GM23338 (cell line): ENCODE data around the gene MRPS7. TPM values are rescaled to one million over a fixed set of nuclear protein-coding genes. Genes with fewer than 3 reads are reported as not detected.

Experiments used
- ATAC-seq: fragments of 200-7000 bp; cut with Tn5 transposase; 3 replicates; pipeline ENCODE4 v1.9.1; 2020
- DNase-seq: peaks from one replicate; pipeline ENCODE4 v3.0.0-alpha.2; 2015; ENCODE audit warnings: low spot score
- H2AFZ ChIP-seq: fragments of 200-600 bp; sonication (generic); 2 replicates; pipeline ENCODE4 v1.8.0; 2016; ENCODE audit warnings: antibody characterized with exemption, mild to moderate bottlenecking, moderate library complexity
- H3F3A ChIP-seq: fragments of 200-600 bp; sonication (generic); replicated peaks from 2 replicates; pipeline ENCODE4 v1.8.0; 2017; ENCODE audit warnings: antibody characterized with exemption, mixed run types, low read depth
- H3K27ac ChIP-seq: fragments of 200-600 bp; sonication (generic); 2 replicates; pipeline ENCODE4 v1.6.1; 2016; ENCODE audit warnings: low read depth
- H3K27me3 ChIP-seq: fragments of 200-600 bp; sonication (generic); 2 replicates; pipeline ENCODE4 v1.8.0; 2016; ENCODE audit warnings: mild to moderate bottlenecking, mixed run types, moderate library complexity; ENCODE audit not compliant: insufficient read depth
- H3K36me3 ChIP-seq: fragments of 200-600 bp; sonication (generic); 2 replicates; pipeline ENCODE4 v1.8.0; 2016; ENCODE audit warnings: mild to moderate bottlenecking; ENCODE audit not compliant: insufficient read depth
- H3K4me1 ChIP-seq: fragments of 200-600 bp; sonication (generic); 2 replicates; pipeline ENCODE4 v1.8.0; 2016; ENCODE audit warnings: mild to moderate bottlenecking, moderate library complexity; ENCODE audit not compliant: insufficient read depth
- H3K4me2 ChIP-seq: fragments of 200-600 bp; sonication (generic); 2 replicates; pipeline ENCODE4 v1.7.1; 2017; ENCODE audit warnings: mixed run types
- H3K4me3 ChIP-seq: fragments of 200-600 bp; sonication (generic); 2 replicates; pipeline ENCODE4 v1.6.1; 2016; ENCODE audit warnings: mixed run types
- H3K79me2 ChIP-seq: fragments of 200-600 bp; sonication (generic); replicated peaks from 2 replicates; pipeline ENCODE4 v1.8.0; 2017; ENCODE audit warnings: mild to moderate bottlenecking; ENCODE audit not compliant: insufficient read depth
- H3K9me2 ChIP-seq: fragments of 200-600 bp; sonication (generic); 2 replicates; pipeline ENCODE4 v1.8.0; 2017; ENCODE audit not compliant: insufficient read depth
- H4K20me1 ChIP-seq: fragments of 200-600 bp; sonication (generic); replicated peaks from 2 replicates; pipeline ENCODE4 v1.8.0; 2017; ENCODE audit warnings: mild to moderate bottlenecking; ENCODE audit not compliant: insufficient read depth
- H3K27ac Mint-ChIP-seq: 2 replicates; pipeline ENCODE4 v1.8.0; 2020; ENCODE audit warnings: inconsistent platforms, mild to moderate bottlenecking, moderate library complexity, mixed read lengths
- H3K27me3 Mint-ChIP-seq: 3 replicates; pipeline ENCODE4 v1.8.0; 2022; ENCODE audit warnings: low read depth, mild to moderate bottlenecking, moderate library complexity, mixed read lengths, inconsistent platforms; ENCODE audit not compliant: insufficient read depth, poor library complexity
- H3K36me3 Mint-ChIP-seq: 3 replicates; pipeline ENCODE4 v1.8.0; 2021; ENCODE audit warnings: low read depth, mild to moderate bottlenecking, inconsistent platforms, moderate library complexity, mixed read lengths
- H3K4me1 Mint-ChIP-seq: 3 replicates; pipeline ENCODE4 v1.8.0; 2020; ENCODE audit warnings: mild to moderate bottlenecking, inconsistent platforms, mixed read lengths
- H3K4me3 Mint-ChIP-seq: 3 replicates; pipeline ENCODE4 v1.8.0; 2021; ENCODE audit warnings: moderate library complexity, mild to moderate bottlenecking, inconsistent platforms, mixed read lengths
- H3K9me3 Mint-ChIP-seq: 3 replicates; pipeline ENCODE4 v1.8.0; 2020; ENCODE audit warnings: moderate library complexity, mild to moderate bottlenecking, inconsistent platforms, mixed read lengths
- CREB1 ChIP-seq: fragments of 250-450 bp; sonication (Bioruptor Pico); IDR thresholded peaks from 2 replicates; pipeline ENCODE4 v1.5.0; 2020; ENCODE audit warnings: low read depth, mild to moderate bottlenecking, moderate library complexity
- CTCF ChIP-seq, 2 experiments: fragments of 200-600 bp in 1 of 2; sonication (generic) in 1 of 2; conservative IDR thresholded peaks; 2 replicates each; pipeline versions ENCODE4 v1.5.1 to v1.6.1; 2016 to 2017; ENCODE audit warnings: antibody characterized with exemption in 2 of 2, low read depth in 2 of 2, mild to moderate bottlenecking in 2 of 2, moderate library complexity in 1 of 2
- ETS1 ChIP-seq: IDR thresholded peaks from 2 replicates; pipeline ENCODE4 v1.6.1; 2016; ENCODE audit warnings: antibody characterized with exemption
- EZH2 ChIP-seq: fragments of 200-600 bp; sonication (generic); IDR thresholded peaks from one replicate; pipeline ENCODE4 v1.8.0; 2017; ENCODE audit warnings: antibody characterized with exemption, mild to moderate bottlenecking, low read depth; ENCODE audit not compliant: unreplicated experiment
- EZH2phosphoT487 ChIP-seq: fragments of 200-600 bp; sonication (generic); IDR thresholded peaks from one replicate; pipeline ENCODE4 v1.8.1; 2018; ENCODE audit warnings: antibody characterized with exemption; ENCODE audit not compliant: unreplicated experiment
- JUNB ChIP-seq: IDR thresholded peaks from one replicate; pipeline ENCODE4 v1.6.1; 2016; ENCODE audit warnings: antibody characterized with exemption; ENCODE audit not compliant: unreplicated experiment
- NANOG ChIP-seq: IDR thresholded peaks from 2 replicates; pipeline ENCODE4 v1.6.1; 2016; ENCODE audit warnings: antibody characterized with exemption, borderline replicate concordance
- POLR2AphosphoS5 ChIP-seq: IDR thresholded peaks from 2 replicates; pipeline ENCODE4 v1.6.1; 2016; ENCODE audit warnings: antibody characterized with exemption, low read depth
- REST ChIP-seq: IDR thresholded peaks from one replicate; pipeline ENCODE4 v1.6.1; 2018; ENCODE audit warnings: antibody characterized with exemption; ENCODE audit not compliant: unreplicated experiment
- STAT1 ChIP-seq: IDR thresholded peaks from one replicate; pipeline ENCODE4 v1.6.1; 2016; ENCODE audit warnings: antibody characterized with exemption; ENCODE audit not compliant: unreplicated experiment
- ZNF114 ChIP-seq: fragments of 250-450 bp; sonication (Bioruptor Pico); IDR thresholded peaks from 2 replicates; pipeline ENCODE4 v1.5.0; 2020; ENCODE audit warnings: mild to moderate bottlenecking, moderate library complexity
- ZNF331 ChIP-seq: fragments of 250-450 bp; sonication (Bioruptor Pico); IDR thresholded peaks from 2 replicates; pipeline ENCODE4 v1.5.0; 2020; ENCODE audit warnings: low read depth, mild to moderate bottlenecking, moderate library complexity
- ZNF462 ChIP-seq: fragments of 250-450 bp; sonication (Bioruptor Pico); IDR thresholded peaks from 2 replicates; pipeline ENCODE4 v1.5.0; 2020; ENCODE audit warnings: mild to moderate bottlenecking, moderate library complexity
- polyA plus RNA-seq: library from polyadenylated mRNA; unstranded; fragments of >200 nt; fragmentation: Nextera tagmentation; extraction: Ambion mirVana; gene quantifications from 2 replicates; pipeline ENCODE4 v1.2.1, GENCODE V29; 2016
- total RNA-seq: library from RNA; depleted of rRNA; stranded (reverse); fragments of >200 nt; shearing (Covaris generic); gene quantifications from 2 replicates; pipeline ENCODE4 v1.2.3, GENCODE V29; 2014

The MRPS7 gene
- total and polyA plus RNA-seq, 2 experiments from 2014 or later: 60.6 to 114 TPM

GRCh38 chr17:75238020-75238580 lies 23.6 kb upstream of the MRPS7 start:
- Histone ChIP-seq H3K27ac (no peak overlapping the region), H3K79me2 (no peaks in the 10 kb centered on the region), H3F3A (peaks cover 39% of the 10 kb centered on the region), H3K4me2 (no peak overlapping the region), H3K27me3 (no peaks in the 10 kb centered on the region), H2AFZ (no peak overlapping the region), H4K20me1 (peaks cover 4% of the 10 kb centered on the region; the same call in 1 of the 2 replicates), H3K4me3 (no peak overlapping the region), H3K4me1 (no peaks in the 10 kb centered on the region), H3K36me3 (peaks cover 27% of the 10 kb centered on the region), H3K9me2 (no peaks in the 10 kb centered on the region)
- no peak overlapping the region for H3K4me3 Mint-ChIP-seq
- peaks cover 10% of the 10 kb centered on the region; the same call in 2 of the 3 replicates for H3K4me1 Mint-ChIP-seq
- no peak overlapping the region for H3K27ac Mint-ChIP-seq
- peaks cover 87% of the 10 kb centered on the region for H3K36me3 Mint-ChIP-seq
- ATAC-seq (no peak), DNase-seq (no peak)
- TF ChIP-seq EZH2phosphoT487: no peak
- no peak for TF ChIP-seq STAT1
- no peak for TF ChIP-seq JUNB
- no peak for TF ChIP-seq ZNF331
- TF ChIP-seq ETS1: no peak
- no peak for TF ChIP-seq ZNF462 (CRISPR knock-in tag)
- no peak for TF ChIP-seq ZNF114 (CRISPR knock-in tag)
- TF ChIP-seq NANOG: no peak
- no peak for TF ChIP-seq REST
- no peak for TF ChIP-seq CREB1 (CRISPR knock-in tag)
- TF ChIP-seq EZH2: no peak
- no peak for TF ChIP-seq POLR2AphosphoS5
- no peak for TF ChIP-seq CTCF (conservative IDR thresholded peaks at IDR 0.05; ENCODE audit: low read depth in 2 of 2)
- H3K27me3 Mint-ChIP-seq: peaks cover 29% of the 10 kb centered on the region
- no peaks in the 10 kb centered on the region for H3K9me3 Mint-ChIP-seq
